Subcutaneous adipose tissue (tissue), 4 donors: ENCODE data around the gene NECTIN4. TPM values are rescaled to one million over a fixed set of nuclear protein-coding genes. Genes with fewer than 3 reads are reported as not detected.

ENCODE experiments used
- total RNA-seq, 4 donors: library from RNA; depleted of rRNA; stranded (reverse); fragments of >200 nt; gene quantifications; one replicate each; pipeline ENCODE4 v1.1.0, GENCODE V29; 2016
- TF ChIP-seq, protein P1 (sequence below): fragments of 450-650 bp; IDR thresholded peaks from one replicate; pipeline ENCODE4 v1.5.1; 2016; ENCODE audit warnings: low read depth, mild to moderate bottlenecking, control low read depth, antibody characterized with exemption, moderate library complexity

NECTIN4 gene
- total RNA-seq, 4 donors from 2014 or later = 0.22 to 2.4 TPM; not detected in 2

DNA sequence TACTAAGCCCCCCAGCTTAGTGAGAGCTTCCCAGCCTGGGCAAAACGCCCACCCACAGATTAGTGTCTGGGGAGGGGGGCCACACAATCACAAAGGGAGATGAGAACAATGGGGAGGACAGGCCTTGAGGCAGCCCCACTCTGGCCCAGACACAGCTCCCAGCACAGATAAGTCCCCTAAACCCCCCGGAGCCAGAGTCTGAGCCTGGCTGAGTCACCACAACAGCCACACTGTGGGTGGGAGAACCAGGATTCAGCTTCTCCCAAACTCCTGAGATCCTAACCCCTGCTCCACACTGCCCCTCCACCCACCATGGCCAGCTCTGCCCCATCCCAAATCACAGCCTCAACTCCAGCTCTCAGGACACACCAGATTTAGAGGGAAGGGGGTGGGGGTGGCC, 4.2 kb downstream of the NECTIN4 start:
- TF ChIP-seq, protein P1, sequence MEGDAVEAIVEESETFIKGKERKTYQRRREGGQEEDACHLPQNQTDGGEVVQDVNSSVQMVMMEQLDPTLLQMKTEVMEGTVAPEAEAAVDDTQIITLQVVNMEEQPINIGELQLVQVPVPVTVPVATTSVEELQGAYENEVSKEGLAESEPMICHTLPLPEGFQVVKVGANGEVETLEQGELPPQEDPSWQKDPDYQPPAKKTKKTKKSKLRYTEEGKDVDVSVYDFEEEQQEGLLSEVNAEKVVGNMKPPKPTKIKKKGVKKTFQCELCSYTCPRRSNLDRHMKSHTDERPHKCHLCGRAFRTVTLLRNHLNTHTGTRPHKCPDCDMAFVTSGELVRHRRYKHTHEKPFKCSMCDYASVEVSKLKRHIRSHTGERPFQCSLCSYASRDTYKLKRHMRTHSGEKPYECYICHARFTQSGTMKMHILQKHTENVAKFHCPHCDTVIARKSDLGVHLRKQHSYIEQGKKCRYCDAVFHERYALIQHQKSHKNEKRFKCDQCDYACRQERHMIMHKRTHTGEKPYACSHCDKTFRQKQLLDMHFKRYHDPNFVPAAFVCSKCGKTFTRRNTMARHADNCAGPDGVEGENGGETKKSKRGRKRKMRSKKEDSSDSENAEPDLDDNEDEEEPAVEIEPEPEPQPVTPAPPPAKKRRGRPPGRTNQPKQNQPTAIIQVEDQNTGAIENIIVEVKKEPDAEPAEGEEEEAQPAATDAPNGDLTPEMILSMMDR = no peak

DNA sequence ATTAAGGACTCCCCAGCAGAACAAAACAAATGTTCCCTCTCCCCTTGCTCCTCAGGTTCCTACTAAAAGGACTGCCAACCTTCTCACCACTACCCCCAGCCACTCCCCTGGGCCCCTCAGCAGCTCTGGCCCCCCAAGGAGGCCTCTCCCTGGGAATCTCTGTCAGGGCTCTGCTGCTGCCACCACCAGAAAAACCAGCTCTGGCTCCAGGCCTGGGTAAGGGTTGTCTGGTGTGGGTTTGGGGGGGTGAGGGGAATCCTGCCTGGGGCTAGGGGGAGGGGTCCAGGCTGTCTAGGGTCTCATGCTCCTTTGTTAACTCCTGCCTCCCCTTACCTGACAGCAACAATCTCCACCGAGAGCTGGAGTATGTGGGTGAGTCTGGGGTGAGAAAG, 4.8 kb downstream of the NECTIN4 start:
- TF ChIP-seq, protein P1 = no peak

DNA sequence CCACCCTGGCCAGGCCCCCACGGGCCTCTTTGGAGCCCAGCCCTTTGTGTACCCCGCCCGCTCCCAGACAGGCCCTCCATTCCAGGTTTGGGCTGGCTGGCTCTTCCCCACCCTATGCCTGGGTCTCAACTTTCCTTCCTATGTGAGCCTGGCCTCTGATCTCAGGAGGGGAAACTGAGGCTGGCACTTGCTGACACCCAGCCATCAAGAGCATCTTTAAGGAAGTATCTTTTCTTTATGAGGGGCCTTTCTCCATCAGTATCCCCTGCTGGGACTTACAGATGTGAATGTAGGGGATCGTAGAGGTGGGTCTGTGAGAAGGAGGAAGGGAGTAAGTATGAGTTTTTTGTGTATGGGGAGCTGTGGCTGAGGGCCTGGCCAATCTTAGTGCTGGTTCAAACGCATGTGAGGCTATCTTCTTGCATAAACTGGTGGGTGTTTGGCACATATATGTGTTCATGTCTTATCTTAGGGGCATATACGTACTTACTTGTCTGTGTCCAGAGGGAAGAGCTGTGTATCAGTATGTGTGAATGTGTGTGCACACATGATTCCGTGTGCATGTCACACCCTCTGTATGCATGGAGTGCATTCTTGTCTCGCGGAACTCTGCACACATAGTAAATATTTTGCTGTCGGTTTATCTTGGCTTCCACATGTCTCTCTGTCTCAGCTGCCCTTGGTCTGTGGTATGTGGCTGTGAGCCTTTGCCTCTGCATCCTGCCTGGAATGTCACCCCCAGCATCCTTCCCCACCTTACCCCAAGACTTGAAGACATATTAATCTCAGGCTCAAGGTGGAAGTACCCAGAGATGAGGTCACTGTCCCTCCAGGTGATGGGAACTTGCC, 5.4 kb downstream of the NECTIN4 start:
- TF ChIP-seq, protein P1 = no peak

DNA sequence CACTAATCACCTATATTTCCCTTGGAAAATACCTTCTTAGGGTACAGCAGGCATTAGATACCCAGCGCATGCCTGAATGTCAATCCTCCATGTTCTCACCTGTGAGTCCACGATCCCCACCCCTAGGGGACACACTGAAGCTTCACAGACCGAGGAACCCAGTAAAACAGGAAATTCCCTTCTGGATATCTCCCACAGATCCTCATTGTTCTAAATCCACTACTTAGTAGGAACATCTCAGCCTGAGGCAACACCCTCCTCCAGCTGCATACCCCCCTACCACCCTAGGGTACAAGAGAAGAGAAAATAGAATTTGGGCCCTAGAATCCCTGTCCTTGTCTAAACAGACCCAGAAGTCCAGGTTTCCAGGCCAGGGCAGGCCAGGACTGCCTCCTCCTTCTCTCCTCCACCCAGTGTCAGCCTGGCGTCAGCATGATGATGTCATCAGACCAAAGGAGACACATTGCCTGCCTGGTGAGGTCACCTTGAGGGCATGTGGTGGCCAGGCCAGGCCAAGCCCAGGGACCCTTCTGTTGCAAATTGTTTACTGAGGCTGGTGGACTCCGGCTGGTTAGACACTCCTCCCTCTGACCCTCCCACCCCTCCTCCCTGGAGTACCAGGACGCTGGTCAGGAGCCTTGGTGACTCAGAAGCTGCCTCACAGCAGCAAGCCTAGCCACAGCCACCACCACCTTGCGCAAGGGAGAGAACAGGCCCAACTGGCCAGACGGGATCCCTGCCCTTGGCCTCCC, 6.2 kb downstream of the NECTIN4 start:
- TF ChIP-seq, protein P1 = no peak

DNA sequence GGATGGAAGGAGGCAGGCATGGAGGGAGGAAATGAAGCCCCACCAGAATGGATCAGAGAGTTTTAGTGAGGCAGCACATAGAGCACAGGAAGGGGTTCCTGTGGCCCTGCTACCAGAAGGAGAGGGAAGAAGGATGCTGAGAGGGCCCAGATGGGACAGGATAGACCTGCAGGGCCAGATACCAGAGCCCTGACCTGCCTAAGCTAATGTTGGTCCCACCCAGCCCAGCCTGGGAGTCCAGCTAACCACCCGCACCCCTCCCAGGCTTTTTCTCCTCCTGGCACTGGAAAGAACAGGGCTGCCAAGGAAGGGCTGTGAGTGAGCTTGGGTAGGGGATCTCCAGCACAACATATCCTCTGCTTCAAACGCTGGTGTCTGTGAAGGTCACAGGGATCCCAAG, 6.9 kb downstream of the NECTIN4 start:
- TF ChIP-seq, protein P1 = no peak

DNA sequence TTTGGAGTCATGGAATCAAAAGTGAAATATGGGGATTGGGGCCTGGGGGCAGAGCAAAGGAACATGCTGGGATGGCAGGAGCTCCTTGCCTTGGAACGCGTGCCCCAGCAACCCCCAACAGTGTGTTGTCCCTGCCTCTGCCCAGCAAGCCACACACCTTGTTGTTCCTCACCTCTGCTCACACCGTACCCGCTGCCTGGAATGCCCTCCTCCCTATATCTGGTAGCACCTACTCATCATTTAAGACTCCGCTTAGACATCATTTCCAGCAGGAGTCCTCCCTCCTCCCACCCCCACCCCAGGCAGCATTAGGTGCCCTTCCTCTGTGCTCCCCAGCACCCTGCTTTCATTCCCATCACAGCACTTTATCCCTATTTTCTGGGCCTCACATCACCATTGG, 7.8 kb downstream of the NECTIN4 start:
- TF ChIP-seq, protein P1 = no peak
